Activated CD8-positive, alpha-beta memory T cell treated with anti-CD3 and anti-CD28 coated beads, Interleukin-2, amount 50 U/mL, for 24 hours (primary cell): ENCODE measurements around the gene PUM1.
"Not testable (repeated sequence)": the region's sequence is repeated elsewhere in the genome, so short reads cannot be mapped to it uniquely, and the experiment has no call there.

Experiments used
- DNase-seq: peaks from one replicate; pipeline ENCODE4 v3.0.0-alpha.2; 2020; ENCODE audit errors: extremely low read depth

Gene PUM1, protein sequence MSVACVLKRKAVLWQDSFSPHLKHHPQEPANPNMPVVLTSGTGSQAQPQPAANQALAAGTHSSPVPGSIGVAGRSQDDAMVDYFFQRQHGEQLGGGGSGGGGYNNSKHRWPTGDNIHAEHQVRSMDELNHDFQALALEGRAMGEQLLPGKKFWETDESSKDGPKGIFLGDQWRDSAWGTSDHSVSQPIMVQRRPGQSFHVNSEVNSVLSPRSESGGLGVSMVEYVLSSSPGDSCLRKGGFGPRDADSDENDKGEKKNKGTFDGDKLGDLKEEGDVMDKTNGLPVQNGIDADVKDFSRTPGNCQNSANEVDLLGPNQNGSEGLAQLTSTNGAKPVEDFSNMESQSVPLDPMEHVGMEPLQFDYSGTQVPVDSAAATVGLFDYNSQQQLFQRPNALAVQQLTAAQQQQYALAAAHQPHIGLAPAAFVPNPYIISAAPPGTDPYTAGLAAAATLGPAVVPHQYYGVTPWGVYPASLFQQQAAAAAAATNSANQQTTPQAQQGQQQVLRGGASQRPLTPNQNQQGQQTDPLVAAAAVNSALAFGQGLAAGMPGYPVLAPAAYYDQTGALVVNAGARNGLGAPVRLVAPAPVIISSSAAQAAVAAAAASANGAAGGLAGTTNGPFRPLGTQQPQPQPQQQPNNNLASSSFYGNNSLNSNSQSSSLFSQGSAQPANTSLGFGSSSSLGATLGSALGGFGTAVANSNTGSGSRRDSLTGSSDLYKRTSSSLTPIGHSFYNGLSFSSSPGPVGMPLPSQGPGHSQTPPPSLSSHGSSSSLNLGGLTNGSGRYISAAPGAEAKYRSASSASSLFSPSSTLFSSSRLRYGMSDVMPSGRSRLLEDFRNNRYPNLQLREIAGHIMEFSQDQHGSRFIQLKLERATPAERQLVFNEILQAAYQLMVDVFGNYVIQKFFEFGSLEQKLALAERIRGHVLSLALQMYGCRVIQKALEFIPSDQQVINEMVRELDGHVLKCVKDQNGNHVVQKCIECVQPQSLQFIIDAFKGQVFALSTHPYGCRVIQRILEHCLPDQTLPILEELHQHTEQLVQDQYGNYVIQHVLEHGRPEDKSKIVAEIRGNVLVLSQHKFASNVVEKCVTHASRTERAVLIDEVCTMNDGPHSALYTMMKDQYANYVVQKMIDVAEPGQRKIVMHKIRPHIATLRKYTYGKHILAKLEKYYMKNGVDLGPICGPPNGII

GRCh38 chr1:31065310-31066217 is at the start of gene PUM1:
Gene PUM1, minus strand, starts transcription at chr1:31065717. Its CDS starts 6,151 bp downstream, at chr1:31059566.
- peak; percentile 94 for DNase-seq

- no peak for DNase-seq
These were observed 46.9 kb upstream of the PUM1 start for GRCh38 chr1:31112266-31112935.

GRCh38 chr1:31111290-31111951 is 45.9 kb upstream of the PUM1 start:
- DNase-seq: no peak

DNA sequence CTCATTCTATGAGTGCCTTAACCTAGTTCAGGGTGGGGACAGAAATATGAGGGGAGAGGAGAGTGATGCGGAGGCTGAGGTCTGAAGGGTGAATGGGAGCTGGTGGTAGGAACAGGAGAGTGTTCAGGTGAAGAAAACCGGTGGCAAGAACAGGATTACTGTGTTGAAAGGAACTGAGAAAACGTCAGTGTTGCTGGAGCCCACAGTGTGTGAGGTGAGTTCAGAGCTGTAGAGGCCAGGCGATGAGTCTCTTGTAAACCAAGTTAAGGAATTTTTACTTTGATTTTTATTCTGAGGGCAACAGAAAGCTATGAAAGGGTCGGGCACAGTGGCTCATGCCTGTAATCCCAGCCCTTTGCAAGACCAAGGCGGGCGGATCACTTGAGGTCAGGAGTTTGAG is 45.3 kb upstream of the PUM1 start:
- no peak for DNase-seq

DNA sequence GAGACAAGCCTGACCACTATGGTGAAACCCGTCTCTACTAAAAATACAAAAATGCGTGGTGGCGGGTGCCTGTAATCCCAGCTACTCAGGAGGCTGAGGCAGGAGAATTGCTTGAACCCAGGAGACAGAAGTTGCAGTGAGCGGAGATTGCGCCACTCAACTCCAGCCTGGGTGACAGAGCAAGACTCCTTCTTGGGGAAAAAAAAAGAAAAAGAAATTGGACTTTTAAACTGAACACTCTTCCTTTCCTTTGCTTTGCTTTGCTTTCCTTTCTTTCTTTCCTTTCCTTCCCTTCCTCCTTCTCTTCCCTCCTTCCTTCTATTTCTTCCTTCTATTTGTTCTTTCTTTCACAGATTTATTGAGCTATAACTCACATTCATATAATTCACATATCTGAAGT is 43.3 kb upstream of the PUM1 start:
- no peak for DNase-seq

- DNase-seq: no peak
These were observed 40.1 kb upstream of the PUM1 start for GRCh38 chr1:31105646-31106045.

DNA sequence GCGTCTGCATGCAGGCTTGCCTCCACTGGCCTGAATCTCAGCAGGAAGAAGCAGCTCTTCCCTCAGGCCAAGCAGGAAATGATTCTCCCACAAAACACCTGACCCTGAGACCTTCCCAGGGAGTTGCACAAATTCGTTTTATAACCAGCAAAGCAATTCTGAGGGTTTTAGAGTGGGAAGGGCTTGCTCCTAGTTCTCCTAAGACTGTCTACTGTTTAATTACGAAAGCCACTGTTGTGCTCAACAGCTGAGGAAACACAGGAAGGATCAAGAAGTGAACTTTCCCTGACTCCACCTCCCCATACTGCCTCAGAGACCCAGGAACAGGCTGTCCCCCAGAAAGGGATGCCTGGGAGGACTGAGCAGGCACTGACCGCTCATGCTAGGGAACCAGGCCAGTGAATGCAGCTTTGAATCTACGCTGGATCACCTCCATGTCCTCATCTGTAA is 37.0 kb upstream of the PUM1 start:
- DNase-seq: no peak

DNA sequence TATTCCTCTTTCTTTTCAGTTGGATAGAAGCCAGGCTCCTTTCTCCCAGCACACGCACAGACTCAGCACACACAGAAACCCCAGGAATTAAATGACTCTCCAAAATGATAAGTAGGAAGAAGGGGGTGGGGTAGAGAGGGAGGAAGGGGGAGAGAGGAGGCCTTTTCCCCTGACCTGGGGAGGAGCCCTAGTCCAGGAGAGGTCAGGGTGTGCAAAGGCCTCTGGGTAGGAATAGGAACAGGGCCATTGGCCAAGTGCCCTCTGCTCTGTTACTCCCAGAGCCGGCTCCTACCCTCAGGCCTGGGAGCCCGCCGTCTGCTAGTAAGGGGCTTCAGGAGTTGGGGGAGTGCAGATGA is 35.6 kb upstream of the PUM1 start:
- no peak for DNase-seq

DNA sequence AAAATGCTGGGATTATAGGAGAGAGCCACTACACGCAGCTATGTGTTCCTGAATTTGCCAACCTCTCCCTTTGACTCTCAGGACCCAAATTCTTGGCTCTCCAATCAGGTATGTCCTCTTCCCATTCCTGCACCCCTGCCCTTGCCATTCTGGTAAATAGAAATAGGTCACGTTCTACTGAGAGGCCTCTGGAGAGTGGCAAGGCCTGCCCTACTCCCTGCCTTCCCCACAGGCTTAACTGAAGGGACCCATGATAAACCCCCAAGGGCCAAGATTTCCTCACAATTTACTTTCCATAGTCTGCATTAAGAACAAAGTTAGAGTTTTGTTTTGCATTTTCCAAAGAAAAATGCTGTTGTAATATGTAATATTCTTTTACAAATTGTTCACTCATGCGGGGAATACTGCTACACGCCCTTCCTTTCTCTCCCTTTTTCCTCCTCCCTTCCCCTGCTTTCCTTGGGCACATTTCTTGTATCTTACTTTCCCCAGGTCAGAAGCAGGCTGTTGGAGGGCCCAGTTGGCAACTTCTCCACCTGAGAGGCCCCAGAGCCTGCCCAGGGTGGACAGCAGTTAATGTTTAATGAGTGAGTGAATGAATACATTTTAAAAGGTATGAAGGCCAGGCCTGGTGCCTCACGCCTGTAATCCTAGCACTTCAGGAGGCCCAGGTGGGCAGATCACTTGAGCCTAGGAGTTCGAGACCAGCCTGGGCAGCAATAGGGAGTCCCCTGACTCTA is 33.9 kb upstream of the PUM1 start:
- DNase-seq: no peak

- DNase-seq: no peak
These were observed 30.5 kb upstream of the PUM1 start for GRCh38 chr1:31095985-31096384.

DNA sequence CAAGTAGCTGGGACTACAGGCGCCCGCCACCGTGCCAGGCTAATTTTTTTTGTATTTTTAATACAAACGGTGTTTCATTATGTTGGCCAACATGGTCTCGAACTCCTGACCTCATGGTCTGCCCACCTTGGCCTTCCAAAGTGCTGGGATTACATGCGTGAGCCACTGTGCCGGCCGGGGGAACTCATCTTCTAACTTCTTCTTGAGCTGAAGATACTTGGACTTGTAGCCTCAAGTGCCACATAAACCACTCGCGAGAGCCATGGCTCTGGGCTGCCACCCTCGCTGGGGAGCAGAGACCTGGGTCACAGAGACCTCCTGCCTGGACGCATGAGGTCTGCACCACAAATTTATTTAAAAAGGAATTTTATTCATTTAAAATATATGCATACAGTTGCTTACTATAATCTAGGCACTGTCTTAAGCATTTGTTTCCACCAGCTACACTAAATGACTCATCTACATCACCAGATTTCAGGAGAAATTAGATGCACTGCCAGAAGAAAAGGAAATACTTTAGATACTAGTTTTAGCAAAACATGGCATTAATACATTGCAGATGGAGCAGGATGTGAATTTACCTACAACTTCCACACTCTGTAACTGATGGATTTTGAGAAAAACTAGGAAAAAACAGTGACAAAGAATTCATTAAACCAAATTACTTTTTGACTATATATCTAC is 29.9 kb upstream of the PUM1 start:
- no peak for DNase-seq

- not testable (repeated sequence) for DNase-seq
These were observed 22.6 kb upstream of the PUM1 start for GRCh38 chr1:31088081-31088480.

DNA sequence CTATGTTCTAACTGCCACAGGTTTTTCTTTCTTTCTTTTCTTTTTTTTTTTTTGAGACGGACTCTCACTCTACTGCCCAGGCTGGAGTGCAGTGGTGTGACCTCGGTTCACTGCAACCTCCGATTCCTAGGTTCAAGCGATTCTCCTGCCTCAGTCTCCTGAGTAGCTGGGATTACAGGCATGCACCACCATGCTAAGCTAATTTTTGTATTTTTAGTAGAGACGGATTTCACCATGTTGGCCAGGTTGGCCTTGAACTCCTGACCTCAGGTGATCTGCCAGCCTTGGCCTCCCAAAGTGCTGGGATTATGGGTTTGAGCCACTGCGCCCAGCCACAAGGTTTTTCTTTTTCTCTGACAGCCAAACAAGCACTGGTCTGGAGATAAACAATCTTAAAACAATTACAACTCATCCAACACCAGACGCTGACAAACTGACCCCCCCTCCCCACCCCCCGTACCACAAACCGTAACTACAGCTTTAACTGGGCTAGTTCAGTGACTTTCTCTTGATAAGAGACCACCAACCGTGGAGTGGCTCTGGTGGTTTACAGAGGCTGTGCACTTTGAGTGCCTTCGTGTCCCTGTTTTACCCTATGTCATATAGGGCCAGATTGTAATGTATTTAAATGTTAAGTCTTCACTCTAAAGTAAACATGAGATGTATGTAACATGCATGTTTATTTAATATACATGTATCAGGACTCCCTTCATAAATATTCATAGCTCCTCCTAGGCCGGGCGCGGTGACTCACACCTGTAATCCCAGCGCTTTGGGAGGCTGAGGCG is 19.5 kb upstream of the PUM1 start:
- DNase-seq: no peak

DNA sequence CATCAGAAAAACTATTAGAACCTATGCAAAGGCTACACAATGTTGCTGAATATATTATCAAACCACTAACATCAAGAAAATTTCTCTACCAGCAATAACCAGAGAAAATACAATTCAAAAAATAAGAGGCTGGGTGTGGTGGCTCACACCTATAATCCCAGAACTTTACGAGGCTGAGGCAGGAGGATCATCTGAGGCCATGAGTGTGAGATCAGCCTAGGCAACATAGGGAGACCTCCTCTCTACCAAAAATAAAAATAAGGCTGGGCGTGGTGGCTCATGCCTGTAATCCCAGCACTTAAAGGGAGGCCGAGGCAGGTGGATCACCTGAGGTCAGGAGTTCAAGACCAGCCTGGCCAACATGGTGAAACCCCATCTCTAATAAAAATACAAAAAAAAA is 16.9 kb upstream of the PUM1 start:
- DNase-seq: no peak

GRCh38 chr1:31073044-31073443 is 7.5 kb upstream of the PUM1 start:
- no peak for DNase-seq

DNA sequence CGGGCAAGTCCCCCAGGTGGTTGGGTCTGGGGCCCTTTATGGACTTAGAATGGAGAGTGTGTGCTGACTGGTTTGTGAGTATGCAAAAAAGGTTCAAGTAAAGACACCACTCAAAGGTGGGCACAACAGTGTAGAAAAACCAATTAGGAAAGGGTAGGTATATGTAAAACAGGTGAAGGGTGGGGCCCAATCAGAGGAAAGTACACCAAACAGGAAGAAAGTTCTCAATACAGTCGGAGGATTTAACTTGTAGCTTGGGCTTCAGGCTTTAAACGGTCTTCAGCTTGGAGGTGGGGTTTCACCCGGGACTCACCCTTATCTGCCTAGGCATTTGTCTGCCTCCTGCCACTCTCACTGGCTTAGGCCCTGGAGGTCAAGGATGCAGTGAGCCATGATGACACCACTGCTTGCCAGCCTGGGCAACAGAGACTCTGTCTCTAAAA is 6.8 kb upstream of the PUM1 start:
- DNase-seq: no peak

GRCh38 chr1:31069392-31069791 is 3.9 kb upstream of the PUM1 start:
- no peak for DNase-seq

GRCh38 chr1:31064718-31065309 is 703 bp downstream of the PUM1 start:
- DNase-seq: no peak
